Activated CD4-positive, alpha-beta memory T cell treated with anti-CD3 and anti-CD28 coated beads, Interleukin-2, amount 10 ng/mL, durations not matched to agents 7 days and 5 days (primary cell): ENCODE data around the gene FOXP1. TPM values are rescaled to one million over a fixed set of nuclear protein-coding genes. Genes with fewer than 3 reads are reported as not detected.

Experiments
- CTCF ChIA-PET: fragments of 350-600 bp; sonication (Branson Sonifier 250); formaldehyde crosslinking; loops from one replicate; lab custom pipeline; 2021; ENCODE audit warnings: antibody characterized with exemption, inconsistent platforms; lab: Charles Lee
- POLR2A ChIA-PET: fragments of 350-600 bp; sonication (Branson Sonifier 250); formaldehyde crosslinking; loops from one replicate; lab custom pipeline; 2021; ENCODE audit warnings: antibody characterized with exemption; lab: Charles Lee
- DNase-seq: peaks from one replicate; pipeline ENCODE4 v3.0.0-alpha.2; 2020
- H3K27ac Mint-ChIP-seq: one replicate; pipeline ENCODE4 v1.8.0; 2021; ENCODE audit warnings: mild to moderate bottlenecking, mixed read lengths
- H3K27me3 Mint-ChIP-seq: one replicate; pipeline ENCODE4 v1.8.0; 2021; ENCODE audit warnings: mixed read lengths
- H3K36me3 Mint-ChIP-seq: one replicate; pipeline ENCODE4 v1.8.0; 2021; ENCODE audit warnings: low read depth, mixed read lengths
- H3K4me1 Mint-ChIP-seq: one replicate; pipeline ENCODE4 v1.8.0; 2021; ENCODE audit warnings: mixed read lengths
- H3K4me3 Mint-ChIP-seq: one replicate; pipeline ENCODE4 v1.8.0; 2021; ENCODE audit warnings: mild to moderate bottlenecking, mixed read lengths
- H3K9me3 Mint-ChIP-seq: one replicate; pipeline ENCODE4 v1.8.0; 2021; ENCODE audit warnings: mixed read lengths
- total RNA-seq, 2 experiments: library from RNA; stranded (reverse); gene quantifications; one replicate each; pipeline ENCODE4 v1.2.3, GENCODE V29; 2021

Gene FOXP1
- total RNA-seq, 2 experiments from 2014 or later, result 71.3 to 76.9 TPM

DNA sequence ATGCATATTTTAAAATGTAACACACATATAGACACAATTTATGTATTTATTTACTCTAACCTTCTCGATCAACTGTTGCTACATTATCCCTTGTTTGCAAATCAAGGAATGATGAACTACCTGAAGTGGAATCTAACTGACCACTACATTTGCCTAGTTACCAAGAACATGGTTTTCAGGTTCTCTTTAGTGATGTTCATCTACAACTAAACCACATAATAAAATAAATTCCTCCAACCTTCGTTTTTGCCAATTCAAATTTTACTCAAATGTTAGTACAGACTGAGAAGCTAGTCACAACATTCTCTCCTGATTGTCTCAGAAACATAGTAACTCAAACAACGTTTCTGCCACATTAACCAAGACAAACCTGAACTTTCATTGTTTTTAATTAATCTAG lies 521.9 kb downstream of the FOXP1 start:
- ChIA-PET POLR2A (interaction anchor here (0.9 to 6.9 kb wide), 11 partner anchors 9 to 522 kb away, joined by 3 to 78 read pairs (median 7); partner anchors contain the start of gene FOXP1), CTCF (interaction anchor here (0.6 to 1.9 kb wide), 8 partner anchors 9 to 511 kb away, joined by 3 to 8 read pairs (median 4); no protein-coding TSS in a partner anchor)
- Mint-ChIP-seq H3K27ac (no peak overlapping the region), H3K9me3 (no peaks in the 10 kb centered on the region), H3K4me1 (peaks cover 65% of the 10 kb centered on the region), H3K27me3 (no peaks in the 10 kb centered on the region), H3K36me3 (peaks cover 14% of the 10 kb centered on the region), H3K4me3 (no peak overlapping the region)
- no peak for DNase-seq

- ChIA-PET POLR2A (interaction anchor here (0.9 to 6.9 kb wide), 10 partner anchors 9 to 663 kb away, joined by 3 to 78 read pairs (median 6); no protein-coding TSS in a partner anchor), CTCF (interaction anchor here (0.6 to 1.9 kb wide), 8 partner anchors 9 to 511 kb away, joined by 3 to 8 read pairs (median 4); no protein-coding TSS in a partner anchor)
- Mint-ChIP-seq H3K9me3 (no peaks in the 10 kb centered on the region), H3K4me1 (peaks cover 65% of the 10 kb centered on the region), H3K36me3 (peaks cover 15% of the 10 kb centered on the region), H3K27ac (peak overlapping the region; percentile 62), H3K4me3 (peak overlapping the region; percentile 52), H3K27me3 (no peaks in the 10 kb centered on the region)
- DNase-seq, result no peak
Measured at GRCh38 chr3:71061037-71061436, 522.5 kb downstream of the FOXP1 start.

GRCh38 chr3:71060536-71060935 lies 523.0 kb downstream of the FOXP1 start:
- Mint-ChIP-seq H3K27ac (peak overlapping the region; percentile 62), H3K27me3 (no peaks in the 10 kb centered on the region), H3K9me3 (no peaks in the 10 kb centered on the region), H3K4me3 (peak overlapping the region; percentile 52), H3K36me3 (peaks cover 20% of the 10 kb centered on the region), H3K4me1 (peaks cover 66% of the 10 kb centered on the region)
- ChIA-PET POLR2A (interaction anchor here (0.9 to 6.9 kb wide), 9 partner anchors 8 to 664 kb away, joined by 3 to 78 read pairs (median 7); no protein-coding TSS in a partner anchor), CTCF (interaction anchor here (1.2 to 1.9 kb wide), 5 partner anchors 10 to 82 kb away, joined by 3 to 8 read pairs (median 4); no protein-coding TSS in a partner anchor)
- DNase-seq, result no peak

DNA sequence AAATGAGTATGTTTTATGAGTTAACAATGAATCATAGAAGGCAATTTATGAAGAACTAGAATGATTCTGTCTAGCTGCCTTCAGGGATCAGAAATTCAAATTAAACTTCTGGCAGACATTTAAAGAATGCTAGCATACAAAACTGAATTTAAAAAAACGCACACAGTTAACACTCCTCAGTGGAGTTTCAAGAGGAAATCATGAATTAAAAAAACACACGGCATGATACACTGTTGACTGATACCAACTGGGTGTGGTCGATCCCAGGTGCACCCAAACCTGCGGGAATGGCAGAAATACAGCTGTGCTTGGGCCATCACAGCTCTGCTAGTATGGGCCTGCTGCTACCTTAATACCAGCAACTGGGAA lies 526.0 kb downstream of the FOXP1 start:
- no peak for DNase-seq
- H3K4me1 Mint-ChIP-seq, result peaks cover 92% of the 10 kb centered on the region
- H3K27me3 Mint-ChIP-seq, result no peaks in the 10 kb centered on the region
- no peaks in the 10 kb centered on the region for H3K9me3 Mint-ChIP-seq
- ChIA-PET CTCF (interaction anchor here (0.6 to 1.5 kb wide), 4 partner anchors 12 to 300 kb away, joined by 3 to 7 read pairs (median 4); no protein-coding TSS in a partner anchor), POLR2A (interaction anchor here (1.3 to 3.0 kb wide), 3 partner anchors 8 to 526 kb away, joined by 5 to 15 read pairs (median 7); partner anchors contain the start of gene FOXP1)
- peaks cover 47% of the 10 kb centered on the region for H3K36me3 Mint-ChIP-seq
- peak overlapping the region; percentile 79 for H3K27ac Mint-ChIP-seq
- H3K4me3 Mint-ChIP-seq, result peak overlapping the region; percentile 59

DNA sequence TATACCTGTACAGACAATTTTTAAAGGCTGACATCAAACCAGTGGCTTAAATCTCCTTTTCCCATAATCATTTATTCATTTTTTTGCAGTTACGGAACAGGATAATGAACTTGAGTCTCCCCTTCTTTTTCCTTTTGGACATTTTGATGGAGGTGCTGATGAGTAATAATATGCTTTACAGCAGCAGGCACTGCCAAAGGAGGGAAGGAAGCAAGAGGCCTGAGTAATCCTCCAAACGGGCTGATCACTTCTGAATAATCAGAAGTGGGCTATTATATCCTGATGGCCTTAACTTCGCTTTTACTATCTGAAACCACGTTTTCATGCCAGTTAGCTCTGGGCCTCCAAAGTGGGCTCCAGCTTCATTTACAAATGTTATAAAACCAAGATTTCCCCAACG lies 527.2 kb downstream of the FOXP1 start:
- POLR2A ChIA-PET, result interaction anchor here (0.8 to 1.2 kb wide), 2 partner anchors 9 to 73 kb away, joined by 4 read pairs; no protein-coding TSS in a partner anchor
- no peaks in the 10 kb centered on the region for H3K27me3 Mint-ChIP-seq
- CTCF ChIA-PET, result interaction anchor here (1.3 to 1.5 kb wide), 2 partner anchors 13 to 34 kb away, joined by 3 to 7 read pairs; no protein-coding TSS in a partner anchor
- H3K9me3 Mint-ChIP-seq, result no peaks in the 10 kb centered on the region
- H3K27ac Mint-ChIP-seq, result no peak overlapping the region
- no peak overlapping the region for H3K4me3 Mint-ChIP-seq
- H3K36me3 Mint-ChIP-seq, result peaks cover 50% of the 10 kb centered on the region
- H3K4me1 Mint-ChIP-seq, result peaks cover 91% of the 10 kb centered on the region
- DNase-seq, result no peak

DNA sequence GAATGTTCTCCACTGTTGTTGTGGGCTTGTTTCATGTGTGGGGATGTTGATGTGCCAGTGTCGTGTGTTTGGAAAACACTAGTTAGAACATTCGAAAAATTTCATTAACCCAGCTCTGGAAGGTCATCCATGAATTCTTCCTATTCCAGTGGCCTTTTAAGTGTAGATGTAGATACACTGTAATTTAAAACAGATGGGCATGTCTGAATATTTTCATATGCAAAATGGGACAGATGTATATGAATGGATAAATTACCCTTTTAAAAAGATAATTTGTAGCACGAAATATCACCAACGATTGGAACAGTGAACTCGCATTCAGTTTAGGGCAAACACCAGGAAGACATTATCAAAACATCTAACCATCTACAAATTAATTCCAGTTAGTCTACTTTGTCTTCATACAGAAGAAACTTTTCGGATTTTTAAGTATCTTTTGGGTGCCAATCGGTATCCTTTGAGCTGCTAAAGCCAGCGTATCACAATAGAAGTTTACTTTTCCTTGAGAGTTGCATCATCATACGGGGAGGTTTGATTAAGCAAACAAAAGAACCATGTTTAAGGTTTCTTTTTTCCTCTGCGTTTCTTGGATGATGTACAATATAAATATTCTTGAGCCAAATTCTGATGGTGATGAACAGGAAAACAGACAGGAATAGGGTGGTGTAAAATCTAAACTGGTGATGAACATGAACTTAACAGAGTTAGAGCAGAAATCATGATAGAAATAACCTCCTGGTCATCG lies 528.1 kb downstream of the FOXP1 start:
- Mint-ChIP-seq H3K4me1 (peaks cover 92% of the 10 kb centered on the region), H3K9me3 (no peaks in the 10 kb centered on the region), H3K27ac (no peak overlapping the region), H3K4me3 (no peak overlapping the region), H3K27me3 (no peaks in the 10 kb centered on the region), H3K36me3 (peaks cover 55% of the 10 kb centered on the region)
- ChIA-PET POLR2A (interaction anchor here (5.7 kb wide), 1 partner anchor 8 kb away, joined by 47 read pairs; no protein-coding TSS in a partner anchor), CTCF (interaction anchor here (1.2 kb wide), 1 partner anchor 9 kb away, joined by 4 read pairs; no protein-coding TSS in a partner anchor)
- DNase-seq, result no peak

DNA sequence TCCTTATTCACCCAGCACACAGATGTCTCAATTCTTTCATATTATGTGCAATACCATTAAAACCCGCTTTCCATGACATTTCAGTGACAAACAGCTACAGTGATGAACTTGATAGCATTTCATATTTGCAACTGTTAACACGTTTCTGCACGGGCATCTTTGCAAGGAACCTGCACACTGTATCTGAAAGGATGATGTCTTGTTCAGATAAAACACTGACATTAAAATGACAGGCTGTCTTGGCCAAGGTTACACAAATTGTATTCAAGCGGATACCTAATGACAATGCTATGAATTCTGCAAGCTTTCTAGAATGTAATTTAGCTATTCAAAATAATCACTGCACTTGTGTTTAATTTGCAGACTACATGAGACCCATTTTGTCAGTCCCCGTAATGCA lies 529.2 kb downstream of the FOXP1 start:
- H3K27me3 Mint-ChIP-seq, result no peaks in the 10 kb centered on the region
- H3K4me1 Mint-ChIP-seq, result peaks cover 93% of the 10 kb centered on the region
- no peak overlapping the region for H3K4me3 Mint-ChIP-seq
- no peaks in the 10 kb centered on the region for H3K9me3 Mint-ChIP-seq
- ChIA-PET POLR2A (interaction anchor here (5.7 kb wide), 1 partner anchor 9 kb away, joined by 47 read pairs; no protein-coding TSS in a partner anchor), CTCF (interaction anchor here (1.2 kb wide), 2 partner anchors 10 to 49 kb away, joined by 3 to 4 read pairs; no protein-coding TSS in a partner anchor)
- DNase-seq, result no peak
- no peak overlapping the region for H3K27ac Mint-ChIP-seq
- H3K36me3 Mint-ChIP-seq, result peaks cover 60% of the 10 kb centered on the region

DNA sequence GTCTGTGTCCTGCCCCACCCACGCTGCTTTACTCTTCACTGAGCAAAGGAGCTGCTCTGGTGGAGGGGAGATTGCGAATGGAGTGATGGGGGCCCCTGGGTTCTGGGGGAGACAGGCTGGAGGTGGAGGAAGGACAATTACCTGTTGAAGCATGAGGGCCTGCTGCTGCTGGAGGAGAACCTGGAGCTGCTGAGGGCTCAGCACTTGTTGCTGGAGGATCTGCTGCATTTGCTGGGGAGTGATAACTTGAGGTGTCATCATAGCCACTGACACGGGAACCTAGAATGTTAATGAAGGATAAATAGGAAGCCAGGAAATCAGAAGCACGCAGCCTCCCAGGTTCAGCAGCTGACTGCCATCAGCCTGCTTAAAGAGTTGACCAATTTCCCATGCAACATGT lies 530.0 kb downstream of the FOXP1 start:
- Mint-ChIP-seq H3K27ac (no peak overlapping the region), H3K36me3 (peaks cover 68% of the 10 kb centered on the region)
- POLR2A ChIA-PET, result interaction anchor here (5.7 kb wide), 1 partner anchor 10 kb away, joined by 47 read pairs; no protein-coding TSS in a partner anchor

DNA sequence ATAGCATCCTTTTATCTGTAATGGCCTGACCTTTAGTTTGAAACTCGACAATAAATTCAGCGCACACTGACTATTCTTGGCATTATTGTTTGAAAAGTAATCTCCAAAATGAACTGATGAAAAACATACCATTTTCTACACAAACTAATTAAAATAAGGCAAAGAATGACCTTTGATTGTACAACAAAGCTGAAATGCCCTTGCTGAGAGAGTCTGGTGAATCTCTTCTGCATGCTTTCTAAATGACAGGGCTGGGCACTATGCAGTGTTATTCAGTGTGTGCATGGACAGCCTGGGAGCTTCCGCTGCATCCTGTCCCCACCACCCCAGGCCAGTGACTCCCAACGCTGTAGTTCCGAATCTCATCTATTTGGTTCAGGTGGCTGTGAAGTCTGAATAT lies 530.8 kb downstream of the FOXP1 start:
- ChIA-PET POLR2A (interaction anchor here (1.0 to 5.7 kb wide), 2 partner anchors 10 to 15 kb away, joined by 3 to 47 read pairs; no protein-coding TSS in a partner anchor), CTCF (interaction anchor here (1.1 to 2.0 kb wide), 4 partner anchors 9 to 671 kb away, joined by 3 to 5 read pairs (median 4); no protein-coding TSS in a partner anchor)
- no peak for DNase-seq
- H3K4me3 Mint-ChIP-seq, result no peak overlapping the region
- no peaks in the 10 kb centered on the region for H3K9me3 Mint-ChIP-seq
- H3K36me3 Mint-ChIP-seq, result peaks cover 72% of the 10 kb centered on the region
- H3K27ac Mint-ChIP-seq, result no peak overlapping the region
- peaks cover 94% of the 10 kb centered on the region for H3K4me1 Mint-ChIP-seq
- no peaks in the 10 kb centered on the region for H3K27me3 Mint-ChIP-seq

More for the DNA sequence above, 530.0 kb downstream of the FOXP1 start:
- CTCF ChIA-PET, result interaction anchor here (1.2 to 2.0 kb wide), 2 partner anchors 46 to 48 kb away, joined by 3 to 4 read pairs; no protein-coding TSS in a partner anchor
- Mint-ChIP-seq H3K9me3 (no peaks in the 10 kb centered on the region), H3K4me1 (peaks cover 95% of the 10 kb centered on the region), H3K4me3 (no peak overlapping the region), H3K27me3 (no peaks in the 10 kb centered on the region)
- no peak for DNase-seq

GRCh38 chr3:71051893-71052687 lies 531.4 kb downstream of the FOXP1 start:
- ChIA-PET CTCF (interaction anchor here (1.1 to 2.0 kb wide), 4 partner anchors 9 to 672 kb away, joined by 3 to 5 read pairs (median 4); no protein-coding TSS in a partner anchor), POLR2A (interaction anchor here (1.0 to 5.7 kb wide), 3 partner anchors 11 to 41 kb away, joined by 3 to 47 read pairs (median 3); no protein-coding TSS in a partner anchor)
- H3K27me3 Mint-ChIP-seq, result no peaks in the 10 kb centered on the region
- DNase-seq, result no peak
- peak overlapping the region; percentile 76 for H3K27ac Mint-ChIP-seq
- peaks cover 94% of the 10 kb centered on the region for H3K4me1 Mint-ChIP-seq
- H3K36me3 Mint-ChIP-seq, result peaks cover 78% of the 10 kb centered on the region
- no peaks in the 10 kb centered on the region for H3K9me3 Mint-ChIP-seq
- H3K4me3 Mint-ChIP-seq, result no peak overlapping the region

DNA sequence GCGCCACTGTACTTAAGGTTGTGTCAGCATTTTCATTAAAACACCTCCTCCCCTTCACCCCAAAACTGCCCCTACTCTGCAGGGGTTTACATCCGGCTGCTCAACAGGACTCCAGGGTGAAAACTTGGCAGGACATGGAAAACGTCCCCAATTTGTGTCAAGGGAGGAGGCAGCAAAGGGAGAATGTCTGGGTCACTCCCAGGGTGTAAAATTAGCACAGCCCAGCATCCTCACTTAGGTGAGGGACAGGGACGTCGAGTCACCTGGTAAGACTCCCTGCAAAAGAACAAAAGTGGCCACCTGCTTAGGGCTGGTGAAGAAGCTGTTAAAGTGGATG lies 532.3 kb downstream of the FOXP1 start:
- Mint-ChIP-seq H3K36me3 (peaks cover 85% of the 10 kb centered on the region), H3K9me3 (no peaks in the 10 kb centered on the region), H3K4me3 (no peak overlapping the region), H3K27ac (peak overlapping the region; percentile 76), H3K27me3 (no peaks in the 10 kb centered on the region), H3K4me1 (peaks cover 92% of the 10 kb centered on the region)
- POLR2A ChIA-PET, result interaction anchor here (0.7 to 5.7 kb wide), 7 partner anchors 7 to 309 kb away, joined by 3 to 47 read pairs (median 3); no protein-coding TSS in a partner anchor
- CTCF ChIA-PET, result interaction anchor here (0.6 to 1.9 kb wide), 4 partner anchors 10 to 44 kb away, joined by 3 to 5 read pairs (median 4); no protein-coding TSS in a partner anchor
- no peak for DNase-seq
